Measurements from ENCODE around the gene AKNAD1. TPM values are rescaled to one million over a fixed set of nuclear protein-coding genes. Genes with fewer than 3 reads are reported as not detected.

Gene AKNAD1
- total and polyA plus RNA-seq, 8 donors, result 0.28 to 2.0 (median 0.37) TPM; not detected in 5

DNA sequence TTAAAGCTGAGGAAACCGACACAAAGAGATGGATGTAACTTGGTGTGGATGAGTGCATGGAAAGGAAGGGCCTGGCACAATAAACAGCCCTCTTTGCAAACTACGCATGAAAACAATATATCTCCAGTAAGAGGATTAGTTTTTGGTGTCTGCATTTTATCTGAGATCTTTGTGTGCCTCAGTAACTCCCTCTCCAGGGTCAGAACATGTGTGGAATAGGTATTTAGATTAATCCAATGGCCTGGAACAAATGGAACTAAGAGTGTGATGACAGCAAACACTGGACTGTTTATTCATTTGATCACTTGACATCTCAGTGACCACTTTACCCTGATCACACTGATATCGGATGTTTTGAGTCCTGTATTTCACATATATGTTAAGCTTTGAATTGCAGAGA is 45.3 kb downstream of the AKNAD1 start:
- Histone ChIP-seq H3K27ac (no peak overlapping the region), H3K4me3 (no peak overlapping the region), H3K36me3 (peaks cover 9 to 46% (median 41%) of the 10 kb centered on the region in 4 donors), H3K4me1 (peaks cover 1 to 28% (median 13%) of the 10 kb centered on the region in 4 donors), H3K27me3 (no peaks in the 10 kb centered on the region), H3K9me3 (no peaks in the 10 kb centered on the region)
- no peak for TF ChIP-seq POLR2AphosphoS5 (IDR thresholded peaks at IDR 0.05)
- TF ChIP-seq POLR2A (IDR thresholded peaks at IDR 0.05), result no peak
- TF ChIP-seq, protein P1, sequence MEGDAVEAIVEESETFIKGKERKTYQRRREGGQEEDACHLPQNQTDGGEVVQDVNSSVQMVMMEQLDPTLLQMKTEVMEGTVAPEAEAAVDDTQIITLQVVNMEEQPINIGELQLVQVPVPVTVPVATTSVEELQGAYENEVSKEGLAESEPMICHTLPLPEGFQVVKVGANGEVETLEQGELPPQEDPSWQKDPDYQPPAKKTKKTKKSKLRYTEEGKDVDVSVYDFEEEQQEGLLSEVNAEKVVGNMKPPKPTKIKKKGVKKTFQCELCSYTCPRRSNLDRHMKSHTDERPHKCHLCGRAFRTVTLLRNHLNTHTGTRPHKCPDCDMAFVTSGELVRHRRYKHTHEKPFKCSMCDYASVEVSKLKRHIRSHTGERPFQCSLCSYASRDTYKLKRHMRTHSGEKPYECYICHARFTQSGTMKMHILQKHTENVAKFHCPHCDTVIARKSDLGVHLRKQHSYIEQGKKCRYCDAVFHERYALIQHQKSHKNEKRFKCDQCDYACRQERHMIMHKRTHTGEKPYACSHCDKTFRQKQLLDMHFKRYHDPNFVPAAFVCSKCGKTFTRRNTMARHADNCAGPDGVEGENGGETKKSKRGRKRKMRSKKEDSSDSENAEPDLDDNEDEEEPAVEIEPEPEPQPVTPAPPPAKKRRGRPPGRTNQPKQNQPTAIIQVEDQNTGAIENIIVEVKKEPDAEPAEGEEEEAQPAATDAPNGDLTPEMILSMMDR (IDR thresholded peaks at IDR 0.05), result no peak
- no peak for TF ChIP-seq EP300 (IDR thresholded peaks at IDR 0.05)
- DNase-seq, result no peak
- intact Hi-C loops (cut with DNase I; ENCODE audit: low total_unique reads), result no loop called here
- 86 to 93% (median 92%) methylated on average over 3 of the region's 3 CpGs for WGBS, 5 donors

DNA sequence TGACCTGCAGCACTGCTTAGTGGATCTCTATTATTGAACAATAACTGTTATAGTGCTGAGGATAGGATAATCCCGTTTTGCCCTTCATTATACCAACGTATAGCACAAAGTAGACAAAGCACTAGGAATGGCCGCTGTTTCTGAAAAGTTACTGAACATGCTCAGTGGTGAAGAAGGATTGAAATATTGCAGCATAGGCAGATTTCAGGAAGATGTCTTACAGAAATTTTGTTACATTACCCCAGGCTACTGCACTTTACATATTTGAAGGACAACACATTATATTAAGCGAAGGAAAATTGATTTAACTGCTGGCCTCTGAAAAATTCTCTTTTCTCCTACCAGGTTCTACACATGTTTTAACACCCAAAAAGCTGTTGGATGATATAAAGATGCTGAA is 48.5 kb downstream of the AKNAD1 start:
- Histone ChIP-seq H3K9me3 (no peaks in the 10 kb centered on the region), H3K36me3 (peaks cover 16 to 75% (median 68%) of the 10 kb centered on the region in 4 donors), H3K4me1 (no peaks in the 10 kb centered on the region), H3K4me3 (no peak overlapping the region), H3K27ac (no peak overlapping the region), H3K27me3 (no peaks in the 10 kb centered on the region)
- intact Hi-C loops (cut with DNase I; ENCODE audit: low total_unique reads), result no loop called here
- 89 to 94% (median 93%) methylated on average over 4 of the region's 4 CpGs for WGBS, 5 donors
- no peak for DNase-seq
- TF ChIP-seq, protein P1 (IDR thresholded peaks at IDR 0.05), result no peak
- no peak for TF ChIP-seq POLR2A (IDR thresholded peaks at IDR 0.05)

DNA sequence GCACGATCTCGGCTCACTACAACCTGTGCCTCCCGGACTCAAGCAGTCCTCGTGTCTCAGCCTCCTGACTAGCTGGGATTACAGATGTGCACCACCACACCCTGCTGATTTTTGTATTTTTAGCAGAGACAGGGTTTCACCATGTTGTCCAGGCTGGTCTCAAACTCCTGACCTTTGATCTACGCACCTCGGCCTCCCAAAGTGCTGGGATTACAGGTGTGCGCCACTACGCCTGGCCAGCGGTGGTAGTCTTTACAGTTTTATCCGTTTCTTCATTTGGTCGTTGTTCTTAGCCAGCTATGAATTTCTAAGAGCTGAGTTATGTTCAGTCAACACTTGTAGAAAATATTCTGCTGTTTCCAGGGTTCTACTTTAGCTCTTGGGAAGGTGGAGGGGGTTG is 53.3 kb downstream of the AKNAD1 start:
- H3K36me3 ChIP-seq, result peaks cover 23 to 97% (median 93%) of the 10 kb centered on the region in 4 donors
- WGBS, 5 donors, result 94 to 97% (median 96%) methylated on average over 11 of the region's 11 CpGs
- no peak for DNase-seq

DNA sequence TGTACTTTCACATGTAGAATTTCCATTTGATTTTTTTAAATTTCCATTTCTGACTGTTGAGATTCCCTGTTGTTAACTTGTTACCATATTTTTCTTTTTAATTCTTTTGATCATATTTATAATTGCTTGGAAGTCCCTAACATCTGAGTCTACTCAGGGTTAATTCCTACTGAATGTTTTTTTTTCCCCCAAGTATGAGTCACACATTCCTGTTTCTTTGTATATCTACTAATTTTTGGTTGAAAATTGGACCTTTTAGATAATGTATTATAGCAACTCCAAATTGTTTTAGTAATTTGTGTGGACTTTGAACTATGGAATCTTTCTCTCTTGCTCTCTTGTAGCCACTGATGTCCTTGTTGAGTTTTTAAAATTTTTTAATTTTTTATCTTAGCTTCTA is 55.8 kb downstream of the AKNAD1 start:
- H3K36me3 ChIP-seq, result peaks cover 28 to 97% (median 94%) of the 10 kb centered on the region in 4 donors
- no peak overlapping the region for H3K27ac ChIP-seq
- intact Hi-C loops (cut with DNase I; ENCODE audit: low total_unique reads), result no loop called here

More for the DNA sequence above, 53.3 kb downstream of the AKNAD1 start:
- intact Hi-C loops (cut with DNase I; ENCODE audit: low total_unique reads), result no loop called here
- Histone ChIP-seq H3K4me1 (no peaks in the 10 kb centered on the region), H3K27me3 (no peaks in the 10 kb centered on the region), H3K9me3 (no peaks in the 10 kb centered on the region), H3K4me3 (no peak overlapping the region), H3K27ac (no peak overlapping the region)
- TF ChIP-seq POLR2AphosphoS5 (IDR thresholded peaks at IDR 0.05), result no peak
- TF ChIP-seq, protein P1 (IDR thresholded peaks at IDR 0.05), result no peak
- no peak for TF ChIP-seq POLR2A (IDR thresholded peaks at IDR 0.05)
- TF ChIP-seq EP300 (IDR thresholded peaks at IDR 0.05), result no peak

More for the DNA sequence above, 55.8 kb downstream of the AKNAD1 start:
- DNase-seq, result no peak
- no peaks in the 10 kb centered on the region for H3K9me3 ChIP-seq
- H3K4me3 ChIP-seq, result no peak overlapping the region
- H3K27me3 ChIP-seq, result no peaks in the 10 kb centered on the region
- no peak for TF ChIP-seq EP300 (IDR thresholded peaks at IDR 0.05)
- TF ChIP-seq, protein P1 (IDR thresholded peaks at IDR 0.05), result no peak
- TF ChIP-seq POLR2A (IDR thresholded peaks at IDR 0.05), result no peak
- TF ChIP-seq POLR2AphosphoS5 (IDR thresholded peaks at IDR 0.05), result no peak
- H3K4me1 ChIP-seq, result no peaks in the 10 kb centered on the region

Measured in stomach (tissue), 9 donors.